ENCODE measurements around the gene MGAT4A.

MGAT4A gene

DNA sequence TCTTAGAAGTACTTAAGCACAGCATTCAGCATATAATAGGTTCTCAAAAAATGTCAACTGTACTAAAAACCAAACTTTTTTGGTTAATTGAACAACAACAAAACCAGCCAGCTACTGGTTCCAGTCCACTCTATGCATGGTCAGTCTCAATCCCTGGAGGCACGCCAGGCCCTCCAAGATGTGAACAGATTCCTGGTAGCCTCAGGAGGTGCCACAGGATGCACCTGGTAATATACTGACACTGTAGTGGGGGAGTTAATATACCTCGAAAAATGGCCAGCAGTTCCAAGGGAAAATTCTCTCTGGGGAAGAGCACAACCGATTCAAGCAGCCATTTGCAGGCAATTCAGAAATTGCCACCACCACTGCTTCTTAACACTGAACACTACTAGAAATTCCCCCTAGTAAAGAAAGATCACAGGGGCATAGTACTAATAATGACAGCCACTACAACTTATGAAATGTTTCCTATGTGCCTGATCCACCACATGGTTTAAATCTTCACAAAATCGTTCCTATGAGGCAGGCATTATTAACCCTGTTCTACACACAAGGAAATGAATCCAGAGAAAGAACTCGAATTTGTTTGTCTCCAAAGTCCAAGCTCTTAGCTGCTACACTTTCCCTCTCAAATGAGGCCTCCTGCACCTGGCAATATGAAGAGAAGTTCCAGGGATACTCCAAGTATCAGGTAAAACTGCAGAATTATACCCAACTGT is 3.4 kb downstream of the MGAT4A start:
- no peak for TF ChIP-seq CTCF (IDR thresholded peaks at IDR 0.05; ENCODE audit: extremely low read depth, insufficient read depth, missing control alignments)
- no peak for DNase-seq (ENCODE audit: low spot score)
- in situ Hi-C loops (cut with MboI; ENCODE audit: low pct_unique_long_range_greater_than_20kb, low sequenced_read_pairs, unreplicated experiment) = no loop called here

GRCh38 chr2:98726735-98727368 is 4.1 kb downstream of the MGAT4A start:
- no peak for DNase-seq (ENCODE audit: low spot score)
- in situ Hi-C loops (cut with MboI; ENCODE audit: low pct_unique_long_range_greater_than_20kb, low sequenced_read_pairs, unreplicated experiment) = no loop called here
- no peak for TF ChIP-seq CTCF (IDR thresholded peaks at IDR 0.05; ENCODE audit: extremely low read depth, insufficient read depth, missing control alignments)

GRCh38 chr2:98726205-98726604 is 4.7 kb downstream of the MGAT4A start:
- DNase-seq (ENCODE audit: low spot score) = no peak
- in situ Hi-C loops (cut with MboI; ENCODE audit: low pct_unique_long_range_greater_than_20kb, low sequenced_read_pairs, unreplicated experiment) = no loop called here
- TF ChIP-seq CTCF (IDR thresholded peaks at IDR 0.05; ENCODE audit: extremely low read depth, insufficient read depth, missing control alignments) = no peak

DNA sequence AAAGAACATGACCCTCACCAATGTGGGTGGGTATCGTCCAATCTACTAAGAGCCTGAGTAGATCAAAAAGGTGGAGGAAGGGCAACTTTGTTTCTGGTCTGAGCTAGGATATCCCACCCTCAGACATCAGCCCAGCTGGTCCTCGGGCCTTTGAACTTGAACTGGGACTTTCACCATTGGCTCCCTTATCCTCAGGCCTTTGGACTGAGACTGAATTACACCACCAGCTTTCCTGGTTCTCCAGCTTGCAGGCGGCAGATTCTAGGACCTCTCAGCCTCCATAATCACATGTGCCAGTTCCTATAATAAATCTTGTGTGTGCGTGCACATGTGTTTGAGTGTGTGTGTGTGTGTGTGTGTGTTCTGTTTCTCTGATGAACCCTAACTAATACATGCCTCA is 10.6 kb downstream of the MGAT4A start:
- no peak for DNase-seq (ENCODE audit: low spot score)
- no peak for TF ChIP-seq CTCF (IDR thresholded peaks at IDR 0.05; ENCODE audit: extremely low read depth, insufficient read depth, missing control alignments)
- in situ Hi-C loops (cut with MboI; ENCODE audit: low pct_unique_long_range_greater_than_20kb, low sequenced_read_pairs, unreplicated experiment) = no loop called here

DNA sequence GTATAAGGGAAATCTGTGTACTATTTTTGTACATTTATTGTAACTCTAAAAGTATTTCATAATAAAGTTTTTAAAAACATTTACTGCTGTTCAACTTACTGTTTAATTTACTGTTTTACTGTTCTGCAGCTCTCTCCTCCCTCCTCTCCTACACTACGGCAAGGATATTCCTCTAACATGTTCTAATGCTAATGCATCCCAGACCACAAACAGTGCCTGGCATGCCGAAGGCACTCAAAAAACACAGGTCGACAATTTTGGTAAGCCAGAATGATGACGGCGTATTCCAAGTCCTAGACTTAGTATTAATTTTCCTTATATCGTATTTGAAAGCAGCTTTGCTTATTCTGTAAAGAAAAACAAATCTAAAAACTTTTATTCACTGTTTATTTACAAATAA is 13.3 kb downstream of the MGAT4A start:
- no peak for DNase-seq (ENCODE audit: low spot score)
- TF ChIP-seq CTCF (IDR thresholded peaks at IDR 0.05; ENCODE audit: extremely low read depth, insufficient read depth, missing control alignments) = no peak
- in situ Hi-C loops (cut with MboI; ENCODE audit: low pct_unique_long_range_greater_than_20kb, low sequenced_read_pairs, unreplicated experiment) = no loop called here

DNA sequence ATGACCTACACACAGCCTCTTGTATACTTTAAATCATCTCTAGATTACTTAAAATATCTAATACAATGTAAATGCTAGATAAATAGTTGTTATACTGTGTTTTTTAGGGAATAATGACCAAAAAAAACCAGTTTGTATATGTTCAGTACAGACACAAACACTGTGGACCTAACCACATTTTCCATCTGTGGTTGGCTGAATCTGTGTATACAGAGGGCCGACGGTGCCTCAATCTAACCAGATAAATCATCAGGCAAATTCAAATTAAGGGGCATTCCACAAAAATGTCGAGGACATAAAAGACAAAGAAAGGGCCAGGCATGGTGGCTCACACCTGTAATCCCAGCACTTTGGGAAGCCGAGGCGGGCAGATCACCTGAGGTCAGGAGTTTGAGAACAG is 14.1 kb downstream of the MGAT4A start:
- TF ChIP-seq CTCF (IDR thresholded peaks at IDR 0.05; ENCODE audit: extremely low read depth, insufficient read depth, missing control alignments) = no peak
- in situ Hi-C loops (cut with MboI; ENCODE audit: low pct_unique_long_range_greater_than_20kb, low sequenced_read_pairs, unreplicated experiment) = no loop called here
- DNase-seq (ENCODE audit: low spot score) = no peak

All from GM13977 (cell line).